Activated T-cell treated with anti-CD3 and anti-CD28 coated beads, Interleukin-2, amount 50 U/mL, for 72 hours (primary cell): ENCODE data around the gene GARS1. TPM values are rescaled to one million over a fixed set of nuclear protein-coding genes. Genes with fewer than 3 reads are reported as not detected.
A peak's percentile ranks its signal among the peaks of the same experiment; 100 is the strongest.
"Not testable (repeated sequence)": the region's sequence is repeated elsewhere in the genome, so short reads cannot be mapped to it uniquely, and the experiment has no call there.

Experiments used
- ATAC-seq, 2 donors: fragments of 150-1000 bp; cut with Tn5 transposase; replicated peaks in 1 of 2; 2 replicates each; pipeline ENCODE4 v1.10.0; 2021; ENCODE audit warnings: moderate library complexity in 2 of 2, mild to moderate bottlenecking in 1 of 2
- DNase-seq, 2 donors: peaks; one replicate each; pipeline ENCODE4 v3.0.0; 2021 to 2022; ENCODE audit warnings: mixed read lengths in 1 of 2
- H3K27ac Mint-ChIP-seq: one replicate; pipeline ENCODE4 v1.8.0; 2022; ENCODE audit warnings: mild to moderate bottlenecking, moderate library complexity, mixed read lengths
- H3K27me3 Mint-ChIP-seq: one replicate; pipeline ENCODE4 v1.8.0; 2022; ENCODE audit warnings: low read depth, mixed read lengths
- H3K36me3 Mint-ChIP-seq, 2 donors: one replicate each; pipeline ENCODE4 v1.8.0; 2022; ENCODE audit warnings: mixed read lengths in 2 of 2, mild to moderate bottlenecking in 1 of 2; ENCODE audit not compliant: insufficient read depth in 2 of 2
- H3K4me1 Mint-ChIP-seq: one replicate; pipeline ENCODE4 v1.8.0; 2022; ENCODE audit warnings: low read depth, mixed read lengths
- H3K4me3 Mint-ChIP-seq, 2 donors: one replicate each; pipeline ENCODE4 v1.8.0; 2022; ENCODE audit warnings: mild to moderate bottlenecking in 2 of 2, mixed read lengths in 2 of 2, moderate library complexity in 2 of 2
- H3K9me3 Mint-ChIP-seq, 2 donors: one replicate each; pipeline ENCODE4 v1.8.0; 2022; ENCODE audit warnings: mixed read lengths in 2 of 2
- total RNA-seq, 2 donors: library from RNA; stranded (reverse); gene quantifications; one replicate each; pipeline ENCODE4 v1.2.3, GENCODE V29; 2022

GARS1 gene
- total RNA-seq, 2 donors from 2014 or later, result 526 to 609 TPM

DNA sequence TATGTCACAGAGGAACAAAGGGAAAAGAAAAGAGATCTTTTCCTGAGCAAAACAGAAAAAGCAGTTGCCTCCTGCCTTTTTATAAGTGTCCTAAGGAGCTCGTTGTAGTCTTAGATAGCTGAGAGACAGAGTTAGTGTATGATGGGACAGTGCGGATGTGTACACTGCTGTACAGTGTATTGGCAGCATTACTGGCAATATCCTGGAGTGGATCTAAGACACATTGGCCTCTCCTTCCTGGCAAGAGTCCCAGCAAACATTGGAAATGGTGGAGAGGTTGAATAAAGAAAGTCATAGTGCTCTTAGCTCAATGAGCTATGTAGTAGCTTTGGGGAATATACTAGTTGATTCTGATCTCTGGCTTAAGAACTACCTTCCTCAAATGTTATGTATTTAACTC is 22.7 kb downstream of the GARS1 start:
- no peak for ATAC-seq
- no peak overlapping the region for H3K27ac Mint-ChIP-seq
- no peak overlapping the region for H3K4me3 Mint-ChIP-seq
- peaks cover 40 to 66% of the 10 kb centered on the region in 2 donors for H3K36me3 Mint-ChIP-seq
- H3K4me1 Mint-ChIP-seq, result peaks cover 29% of the 10 kb centered on the region
- no peaks in the 10 kb centered on the region for H3K27me3 Mint-ChIP-seq
- no peaks in the 10 kb centered on the region for H3K9me3 Mint-ChIP-seq
- no peak for DNase-seq

DNA sequence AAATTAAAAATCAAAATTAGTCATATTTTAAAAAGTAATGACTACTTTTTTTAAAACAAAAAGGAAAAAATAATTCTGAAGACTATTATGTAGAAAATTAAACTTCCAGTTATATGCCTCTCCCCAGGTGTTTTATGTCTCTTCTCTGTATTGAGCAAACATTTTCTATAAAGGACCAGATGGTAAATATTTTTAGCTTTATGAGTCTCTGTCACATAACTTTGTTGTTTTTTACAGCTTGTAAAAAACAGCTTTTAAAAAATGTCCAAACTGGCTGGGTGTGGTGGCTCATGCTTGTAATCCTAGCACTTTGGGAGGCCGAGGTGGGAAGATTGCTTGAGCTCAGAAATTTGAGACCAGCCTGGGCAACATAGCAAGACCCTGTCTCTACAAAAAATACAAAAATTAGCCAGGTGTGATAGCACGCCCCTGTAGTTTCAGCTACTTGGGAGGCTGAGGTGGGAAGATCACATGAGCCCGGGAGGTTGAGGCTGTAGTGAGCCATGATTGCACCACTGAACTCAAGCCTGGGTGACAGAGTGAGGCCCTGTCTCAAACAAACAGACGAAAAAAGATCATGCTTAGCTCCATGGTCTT is 23.5 kb downstream of the GARS1 start:
- Mint-ChIP-seq H3K36me3 (peaks cover 35 to 73% of the 10 kb centered on the region in 2 donors), H3K4me1 (peaks cover 23% of the 10 kb centered on the region), H3K27ac (no peak overlapping the region), H3K4me3 (no peak overlapping the region), H3K27me3 (no peaks in the 10 kb centered on the region), H3K9me3 (no peaks in the 10 kb centered on the region)
- ATAC-seq (no peak), DNase-seq (no peak)

DNA sequence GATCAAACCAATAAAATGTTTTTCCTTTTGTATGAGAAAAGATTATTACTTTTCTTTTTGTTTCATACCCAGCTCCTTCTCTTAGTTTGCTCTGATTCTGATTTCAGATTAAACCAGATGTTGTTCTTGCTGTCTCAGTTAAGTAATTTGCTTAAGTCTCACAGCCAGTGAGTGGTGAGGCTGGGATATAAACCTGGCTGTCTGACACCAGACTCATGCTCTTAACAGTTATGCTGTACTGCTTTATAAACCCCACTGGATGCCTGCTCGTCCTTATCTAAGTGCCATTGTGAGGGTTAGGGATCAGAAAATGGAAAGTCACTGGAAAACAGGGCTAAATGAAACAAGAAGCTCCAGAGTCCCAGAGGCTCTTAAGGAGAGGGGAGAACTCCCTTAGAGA is 24.3 kb downstream of the GARS1 start:
- no peak for ATAC-seq
- H3K36me3 Mint-ChIP-seq, result peaks cover 30 to 73% of the 10 kb centered on the region in 2 donors
- H3K27me3 Mint-ChIP-seq, result no peaks in the 10 kb centered on the region
- no peak overlapping the region for H3K4me3 Mint-ChIP-seq
- H3K9me3 Mint-ChIP-seq, result no peaks in the 10 kb centered on the region
- no peak overlapping the region for H3K27ac Mint-ChIP-seq
- H3K4me1 Mint-ChIP-seq, result peaks cover 22% of the 10 kb centered on the region
- DNase-seq, result no peak

DNA sequence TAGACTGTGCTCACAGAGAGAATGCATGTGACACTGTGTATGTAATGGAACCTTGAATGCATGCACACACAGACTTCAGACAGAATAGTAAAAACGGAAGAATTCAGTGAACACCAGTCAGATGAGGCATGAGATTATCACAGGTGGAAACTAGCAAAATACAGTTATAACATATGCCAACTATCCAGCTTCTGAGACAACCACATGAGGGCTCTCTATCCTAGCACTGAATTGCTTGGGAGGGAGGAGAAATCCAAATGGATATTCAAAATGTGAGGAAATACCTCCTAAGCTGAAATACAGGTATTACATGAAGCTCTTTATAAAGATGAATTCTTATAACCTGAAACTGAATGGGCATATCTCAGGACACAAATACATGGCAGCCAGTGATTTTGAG is 30.6 kb downstream of the GARS1 start:
- DNase-seq, result no peak
- Mint-ChIP-seq H3K27me3 (no peaks in the 10 kb centered on the region), H3K9me3 (no peaks in the 10 kb centered on the region), H3K36me3 (peaks cover 25 to 68% of the 10 kb centered on the region in 2 donors), H3K4me3 (peak overlapping the region in 1 of 2 donors; percentile 20), H3K4me1 (peaks cover 32% of the 10 kb centered on the region), H3K27ac (peak overlapping the region; percentile 67)
- ATAC-seq, result peak in 1 of 2 donors; percentile 32

DNA sequence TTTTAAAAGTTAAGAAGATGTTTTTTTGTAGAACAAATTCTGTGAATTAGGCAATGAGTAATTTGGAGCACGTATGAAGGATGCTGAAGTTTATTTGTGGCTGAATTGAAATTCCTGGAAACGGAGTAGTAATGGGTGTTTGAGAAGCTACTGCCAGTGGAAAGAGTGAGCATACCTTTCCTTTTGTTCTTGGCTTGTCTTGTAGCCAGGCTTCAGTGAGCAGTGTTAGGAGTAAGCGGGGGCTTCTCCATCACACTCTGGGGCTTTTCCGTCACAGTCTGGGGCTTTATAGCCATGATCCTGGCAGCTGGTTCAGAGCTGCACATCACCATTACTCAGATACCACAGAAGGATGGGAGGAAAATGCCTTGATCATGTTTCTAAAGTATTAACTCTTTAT is 32.3 kb downstream of the GARS1 start:
- no peaks in the 10 kb centered on the region for H3K27me3 Mint-ChIP-seq
- peak; percentile 67 to 76 for ATAC-seq
- DNase-seq, result no peak
- H3K4me1 Mint-ChIP-seq, result peaks cover 26% of the 10 kb centered on the region
- peak overlapping the region; percentile 52 for H3K27ac Mint-ChIP-seq
- H3K4me3 Mint-ChIP-seq, result no peak overlapping the region
- H3K36me3 Mint-ChIP-seq, result peaks cover 18 to 71% of the 10 kb centered on the region in 2 donors
- H3K9me3 Mint-ChIP-seq, result no peaks in the 10 kb centered on the region

DNA sequence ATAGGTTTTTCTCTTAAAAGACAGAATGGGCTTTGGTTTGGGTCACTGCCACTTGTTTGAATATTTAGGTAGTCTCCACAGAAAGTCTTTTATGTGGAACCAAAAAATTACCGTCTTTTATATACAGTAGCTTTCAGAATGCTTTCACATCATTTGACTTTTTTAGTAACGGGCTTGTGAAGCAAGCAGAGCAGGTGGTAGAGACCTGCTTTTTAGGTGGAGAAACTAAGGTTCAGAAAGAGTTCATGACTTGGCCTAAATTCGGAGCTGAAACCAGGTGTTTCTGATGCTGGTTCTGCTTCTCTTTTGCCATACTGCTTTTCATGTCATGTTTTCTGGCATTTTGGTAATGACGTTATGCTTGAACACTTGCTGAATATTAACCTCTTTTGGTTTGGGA is 36.3 kb downstream of the GARS1 start:
- Mint-ChIP-seq H3K4me3 (no peak overlapping the region), H3K4me1 (no peaks in the 10 kb centered on the region), H3K9me3 (no peaks in the 10 kb centered on the region), H3K27me3 (no peaks in the 10 kb centered on the region), H3K27ac (peak overlapping the region; percentile 28), H3K36me3 (peaks cover 18 to 72% of the 10 kb centered on the region in 2 donors)
- ATAC-seq, result no peak
- no peak for DNase-seq

DNA sequence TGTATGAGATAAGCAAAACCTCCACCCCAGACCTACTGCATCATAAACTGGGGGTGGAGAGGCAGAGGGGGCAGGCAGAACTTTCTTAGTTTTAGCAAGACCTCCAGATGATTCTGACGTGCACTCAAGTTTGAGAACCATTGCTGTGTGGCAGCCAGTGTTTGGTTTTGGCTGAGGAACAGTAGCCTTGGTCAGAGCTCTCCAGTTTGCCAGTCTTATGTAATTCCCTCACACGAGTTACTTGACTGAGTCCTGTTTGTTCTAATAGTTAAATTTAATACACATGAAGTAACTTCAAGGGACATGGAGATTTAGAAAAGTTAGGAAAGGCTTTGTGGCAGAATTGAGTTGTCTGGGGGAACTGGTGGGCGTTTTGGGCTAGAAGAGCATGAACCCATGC is 38.5 kb downstream of the GARS1 start:
- DNase-seq (no peak), ATAC-seq (no peak)
- H3K27ac Mint-ChIP-seq, result no peak overlapping the region
- no peaks in the 10 kb centered on the region for H3K27me3 Mint-ChIP-seq
- no peak overlapping the region for H3K4me3 Mint-ChIP-seq
- peaks cover 18 to 61% of the 10 kb centered on the region in 2 donors for H3K36me3 Mint-ChIP-seq
- no peaks in the 10 kb centered on the region for H3K9me3 Mint-ChIP-seq
- H3K4me1 Mint-ChIP-seq, result no peaks in the 10 kb centered on the region

DNA sequence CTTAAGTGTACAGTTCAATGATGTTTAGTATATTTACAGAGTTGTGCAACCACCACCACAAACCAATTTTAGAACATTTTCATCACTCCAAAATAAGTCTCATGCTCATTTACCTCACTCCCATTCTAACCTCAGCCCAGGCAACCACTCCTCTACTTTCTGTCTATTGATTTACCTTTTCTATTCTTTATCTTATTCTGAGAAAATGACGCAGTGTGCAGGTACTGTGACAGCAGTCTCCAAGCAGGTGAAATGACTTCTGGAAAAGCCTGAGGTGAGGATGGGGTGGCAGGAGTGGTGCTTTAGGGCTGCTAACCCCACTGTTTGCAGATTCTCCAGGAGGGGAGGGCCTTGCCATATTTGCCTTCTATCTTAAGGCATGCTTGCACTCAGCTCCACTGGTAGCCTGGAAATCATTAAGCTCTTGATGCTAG is 39.5 kb downstream of the GARS1 start:
- no peaks in the 10 kb centered on the region for H3K4me1 Mint-ChIP-seq
- ATAC-seq, result no peak
- H3K4me3 Mint-ChIP-seq, result no peak overlapping the region
- H3K27ac Mint-ChIP-seq, result no peak overlapping the region
- peaks cover 16 to 54% of the 10 kb centered on the region in 2 donors for H3K36me3 Mint-ChIP-seq
- no peaks in the 10 kb centered on the region for H3K27me3 Mint-ChIP-seq
- no peaks in the 10 kb centered on the region for H3K9me3 Mint-ChIP-seq
- DNase-seq, result no peak

DNA sequence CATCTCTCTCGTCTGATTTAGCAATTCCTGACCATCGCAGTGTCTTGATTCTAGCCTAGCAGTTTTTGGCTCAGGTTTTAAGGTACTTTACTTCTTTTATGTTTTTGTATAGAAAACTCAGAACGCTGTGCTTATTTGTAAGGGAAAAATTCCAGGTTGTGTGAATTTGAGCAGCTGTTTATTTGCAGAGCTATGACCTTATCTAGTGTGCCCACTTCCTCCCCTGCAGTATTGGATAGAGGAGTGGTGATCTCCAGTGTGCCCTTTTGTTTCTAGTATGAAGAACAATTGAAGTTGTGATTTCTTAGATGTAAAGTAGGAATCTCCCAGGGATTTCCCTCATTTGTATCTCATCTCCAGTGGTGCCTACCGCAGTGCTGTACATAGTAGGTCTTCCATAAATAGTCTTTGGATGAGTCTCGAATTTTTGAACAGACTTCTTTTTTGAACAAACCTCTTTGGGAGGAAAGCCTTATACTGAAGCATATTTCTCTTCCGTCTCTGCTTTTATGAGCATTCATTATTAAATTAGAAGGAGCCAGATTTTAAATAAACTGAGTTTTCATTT is 40.0 kb downstream of the GARS1 start:
- Mint-ChIP-seq H3K9me3 (no peaks in the 10 kb centered on the region), H3K4me3 (no peak overlapping the region), H3K4me1 (no peaks in the 10 kb centered on the region), H3K27ac (no peak overlapping the region), H3K27me3 (no peaks in the 10 kb centered on the region), H3K36me3 (peaks cover 16 to 54% of the 10 kb centered on the region in 2 donors)
- DNase-seq (no peak), ATAC-seq (no peak)

DNA sequence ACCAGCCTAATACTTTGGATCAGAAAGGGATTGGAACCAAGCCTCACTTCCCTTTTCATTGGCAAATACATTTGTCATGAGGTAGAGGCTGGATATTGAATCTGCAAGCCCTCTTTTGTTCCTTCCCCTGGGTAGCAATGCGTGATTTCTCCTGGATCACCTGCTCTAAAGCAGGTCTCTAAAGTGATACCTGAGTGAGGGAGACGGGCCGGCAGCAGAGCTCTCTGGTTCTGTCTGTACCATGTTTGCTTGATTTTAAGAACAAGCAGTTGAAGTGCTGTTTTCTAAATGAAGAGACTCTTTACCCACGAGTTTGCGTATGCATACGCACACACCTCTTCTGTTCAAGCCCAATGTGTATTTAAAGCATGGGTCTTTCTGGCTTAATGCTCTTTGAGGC is 41.1 kb downstream of the GARS1 start:
- Mint-ChIP-seq H3K4me1 (no peaks in the 10 kb centered on the region), H3K4me3 (no peak overlapping the region), H3K36me3 (peaks cover 16 to 51% of the 10 kb centered on the region in 2 donors), H3K9me3 (no peaks in the 10 kb centered on the region), H3K27me3 (no peaks in the 10 kb centered on the region), H3K27ac (no peak overlapping the region)
- DNase-seq (no peak), ATAC-seq (peak in 1 of 2 donors; percentile 35)

DNA sequence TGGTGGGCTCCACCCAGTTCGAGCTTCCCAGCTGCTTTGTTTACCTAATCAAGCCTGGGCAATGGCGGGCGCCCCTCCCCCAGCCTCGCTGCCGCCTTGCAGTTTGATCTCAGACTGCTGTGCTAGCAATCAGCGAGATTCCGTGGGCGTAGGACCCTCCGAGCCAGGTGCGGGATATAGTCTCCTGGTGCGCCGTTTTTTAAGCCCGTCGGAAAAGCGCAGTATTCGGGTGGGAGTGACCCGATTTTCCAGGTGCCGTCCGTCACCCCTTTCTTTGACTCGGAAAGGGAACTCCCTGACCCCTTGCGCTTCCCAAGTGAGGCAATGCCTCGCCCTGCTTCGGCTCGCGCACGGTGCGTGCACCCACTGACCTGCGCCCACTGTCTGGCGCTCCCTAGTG is 47.6 kb downstream of the GARS1 start:
- H3K9me3 Mint-ChIP-seq, ATAC-seq, H3K4me3 Mint-ChIP-seq, H3K4me1 Mint-ChIP-seq, H3K27me3 Mint-ChIP-seq, DNase-seq, H3K27ac Mint-ChIP-seq: not testable (repeated sequence)
- peaks cover 0 to 19% of the 10 kb centered on the region in 2 donors for H3K36me3 Mint-ChIP-seq

DNA sequence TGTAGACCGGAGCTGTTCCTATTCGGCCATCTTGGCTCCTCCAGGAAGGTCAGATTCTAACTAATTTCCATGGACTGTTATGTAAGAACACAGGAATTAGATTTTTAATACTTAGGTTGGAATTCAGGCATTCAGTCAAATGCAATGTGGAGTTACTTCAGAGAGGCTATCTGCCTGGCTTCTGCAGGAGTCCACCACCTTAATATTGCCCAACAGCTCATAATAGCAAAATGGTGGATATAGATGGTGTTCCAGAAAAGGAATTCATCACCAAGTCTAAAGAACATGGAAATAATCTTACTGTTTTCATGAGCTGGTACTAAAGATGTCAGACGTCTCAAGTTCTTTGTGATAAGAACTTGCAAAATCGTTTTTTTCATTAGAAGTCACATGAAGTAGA is 48.1 kb downstream of the GARS1 start:
- DNase-seq, result no peak
- Mint-ChIP-seq H3K4me3 (no peak overlapping the region), H3K9me3 (no peaks in the 10 kb centered on the region)

DNA sequence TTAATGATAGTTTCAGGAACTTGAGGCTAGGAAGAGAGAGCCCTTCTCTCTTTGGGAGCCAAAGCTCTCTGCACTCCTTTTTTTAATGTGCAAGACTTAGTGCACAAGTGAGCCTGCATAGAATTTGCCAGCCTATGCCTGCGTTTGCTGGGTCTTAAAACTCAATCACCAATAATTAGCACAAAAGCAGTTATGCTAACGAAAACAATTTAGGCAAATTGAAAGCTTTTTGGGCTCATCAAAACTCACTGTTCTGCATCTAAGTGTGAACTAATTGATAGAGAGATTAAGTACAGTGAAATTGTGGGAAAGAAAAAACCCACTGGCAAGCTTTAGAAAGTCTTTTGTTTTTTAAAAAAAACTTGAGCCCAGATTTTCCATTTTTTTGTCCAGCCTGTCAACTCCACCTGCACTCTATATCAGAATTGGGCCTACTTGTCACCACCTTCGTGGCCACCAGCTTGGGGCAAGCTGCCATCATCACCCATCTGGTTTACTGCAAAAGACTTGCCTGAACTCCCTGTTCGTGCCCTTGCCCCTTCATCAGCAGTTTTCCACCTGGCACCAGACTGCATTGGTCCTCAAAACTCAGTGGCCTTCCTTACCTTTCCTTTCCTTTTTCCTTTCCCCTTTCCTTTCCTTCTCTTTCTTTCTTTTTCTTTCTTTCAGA is 49.7 kb downstream of the GARS1 start:
- DNase-seq, result no peak
- ATAC-seq, result no peak
- no peak overlapping the region for H3K4me3 Mint-ChIP-seq
- H3K4me1 Mint-ChIP-seq, result no peaks in the 10 kb centered on the region
- no peak overlapping the region for H3K27ac Mint-ChIP-seq
- H3K9me3 Mint-ChIP-seq, result no peaks in the 10 kb centered on the region
- no peaks in the 10 kb centered on the region for H3K27me3 Mint-ChIP-seq
- H3K36me3 Mint-ChIP-seq, result peaks cover 0 to 17% of the 10 kb centered on the region in 2 donors

More for the DNA sequence above, 48.1 kb downstream of the GARS1 start:
- peaks cover 0 to 19% of the 10 kb centered on the region in 2 donors for H3K36me3 Mint-ChIP-seq
- H3K27me3 Mint-ChIP-seq, result no peaks in the 10 kb centered on the region
- no peak overlapping the region for H3K27ac Mint-ChIP-seq
- no peak for ATAC-seq
- no peaks in the 10 kb centered on the region for H3K4me1 Mint-ChIP-seq
